HEK293 (cell line): ENCODE data around the gene RAB3B.

ENCODE experiments used
- CTCF ChIA-PET: fragments of 350-600 bp; formaldehyde crosslinking; extraction: SDS; loops from one replicate; lab custom pipeline; 2021; ENCODE audit warnings: antibody characterized with exemption; lab: Yijun Ruan, JAX
- POLR2A ChIA-PET: fragments of 300-600 bp; formaldehyde crosslinking; extraction: SDS; loops from one replicate; lab custom pipeline; 2020; ENCODE audit warnings: antibody characterized with exemption, inconsistent platforms; lab: Yijun Ruan, JAX
- H3K27ac ChIP-seq: fragments of 200-500 bp; sonication (Bioruptor generic); 2 replicates; pipeline ENCODE4 v1.5.1; 2014; ENCODE audit warnings: low read depth, low read length, control low read depth, inconsistent platforms; ENCODE audit errors: extremely low read depth
- H3K36me3 ChIP-seq, 2 experiments: fragments of 200-500 bp in 1 of 2; sonication (Bioruptor generic) in 1 of 2; 1 replicate in 1 of 2; 2 replicates in 1 of 2; pipeline ENCODE4 v1.5.1; 2014 to 2017; ENCODE audit warnings: inconsistent platforms in 2 of 2, low read length in 2 of 2; ENCODE audit not compliant: control insufficient read depth in 2 of 2, insufficient read depth in 1 of 2
- H3K4me1 ChIP-seq: fragments of 200-500 bp; sonication (Bioruptor generic); 2 replicates; pipeline ENCODE4 v1.5.1; 2014; ENCODE audit warnings: mild to moderate bottlenecking, low read length, inconsistent platforms; ENCODE audit not compliant: control insufficient read depth, insufficient read depth
- H3K4me3 ChIP-seq: 2 replicates; pipeline ENCODE4 v1.5.1; 2011; ENCODE audit warnings: low read depth, mild to moderate bottlenecking, control low read depth, low read length, moderate library complexity
- H3K9me3 ChIP-seq: fragments of 200-500 bp; sonication (Bioruptor generic); 2 replicates; pipeline ENCODE4 v1.5.1; 2014; ENCODE audit warnings: low read depth, low read length, inconsistent platforms; ENCODE audit not compliant: control insufficient read depth, insufficient read depth
- HOXC10 ChIP-seq: sonication (generic); formaldehyde crosslinking; IDR thresholded peaks from 2 replicates; pipeline ENCODE4 v1.8.1; 2023; ENCODE audit warnings: mild to moderate bottlenecking, missing genetic modification reagents
- KLF7 ChIP-seq: fragments of 450-650 bp; formaldehyde crosslinking; IDR thresholded peaks from 2 replicates; pipeline ENCODE4 v1.5.1; 2016; ENCODE audit warnings: missing biosample characterization, missing genetic modification characterization, borderline replicate concordance
- KLF8 ChIP-seq: fragments of 450-650 bp; formaldehyde crosslinking; IDR thresholded peaks from 2 replicates; pipeline ENCODE4 v1.5.1; 2016; ENCODE audit warnings: missing biosample characterization, missing genetic modification characterization
- RBAK ChIP-seq: fragments of 450-650 bp; formaldehyde crosslinking; IDR thresholded peaks from 2 replicates; pipeline ENCODE4 v1.5.1; 2016; ENCODE audit warnings: missing biosample characterization, missing genetic modification characterization
- SETDB1 ChIP-seq: IDR thresholded peaks from one replicate; pipeline ENCODE4 v1.6.1; 2017; ENCODE audit warnings: mild to moderate bottlenecking, low read length, moderate library complexity, mixed read lengths; ENCODE audit not compliant: insufficient read length
- ZBTB21 ChIP-seq: fragments of 450-650 bp; formaldehyde crosslinking; IDR thresholded peaks from 2 replicates; pipeline ENCODE4 v1.5.1; 2017; ENCODE audit warnings: missing biosample characterization, missing genetic modification characterization
- ZBTB48 ChIP-seq: fragments of 450-650 bp; formaldehyde crosslinking; IDR thresholded peaks from 2 replicates; pipeline ENCODE4 v1.5.1; 2016; ENCODE audit warnings: missing biosample characterization, missing genetic modification characterization
- ZFP3 ChIP-seq: fragments of 450-650 bp; formaldehyde crosslinking; IDR thresholded peaks from 2 replicates; pipeline ENCODE4 v1.5.1; 2016; ENCODE audit warnings: low read depth, missing biosample characterization, missing genetic modification characterization
- ZNF138 ChIP-seq: fragments of 450-650 bp; formaldehyde crosslinking; IDR thresholded peaks from 2 replicates; pipeline ENCODE4 v1.5.1; 2016; ENCODE audit warnings: missing biosample characterization, missing genetic modification characterization, borderline replicate concordance
- ZNF169 ChIP-seq: fragments of 450-650 bp; formaldehyde crosslinking; IDR thresholded peaks from 2 replicates; pipeline ENCODE4 v1.5.1; 2016; ENCODE audit warnings: missing biosample characterization, missing genetic modification characterization
- ZNF174 ChIP-seq: fragments of 450-650 bp; formaldehyde crosslinking; IDR thresholded peaks from 2 replicates; pipeline ENCODE4 v1.5.0; 2017; ENCODE audit warnings: missing biosample characterization, mild to moderate bottlenecking, missing genetic modification characterization
- ZNF223 ChIP-seq: fragments of 450-650 bp; formaldehyde crosslinking; IDR thresholded peaks from 2 replicates; pipeline ENCODE4 v1.5.1; 2016; ENCODE audit warnings: missing biosample characterization, missing genetic modification characterization
- ZNF23 ChIP-seq: fragments of 450-650 bp; formaldehyde crosslinking; IDR thresholded peaks from 2 replicates; pipeline ENCODE4 v1.5.1; 2016; ENCODE audit warnings: missing biosample characterization, missing genetic modification characterization, borderline replicate concordance
- ZNF292 ChIP-seq: fragments of 450-650 bp; formaldehyde crosslinking; IDR thresholded peaks from 2 replicates; pipeline ENCODE4 v1.5.1; 2016; ENCODE audit warnings: low read depth, missing biosample characterization, missing genetic modification characterization, borderline replicate concordance
- ZNF366 ChIP-seq: fragments of 450-650 bp; formaldehyde crosslinking; conservative IDR thresholded peaks from 2 replicates; pipeline ENCODE4 v1.5.1; 2016; ENCODE audit warnings: missing biosample characterization, missing genetic modification characterization
- ZNF473 ChIP-seq: fragments of 450-650 bp; formaldehyde crosslinking; IDR thresholded peaks from 2 replicates; pipeline ENCODE4 v1.5.1; 2017; ENCODE audit warnings: missing biosample characterization, missing genetic modification characterization
- ZNF544 ChIP-seq: fragments of 450-650 bp; formaldehyde crosslinking; IDR thresholded peaks from 2 replicates; pipeline ENCODE4 v1.5.0; 2017; ENCODE audit warnings: missing biosample characterization, missing genetic modification characterization
- ZNF585B ChIP-seq: fragments of 450-650 bp; formaldehyde crosslinking; IDR thresholded peaks from 2 replicates; pipeline ENCODE4 v1.5.1; 2016; ENCODE audit warnings: missing biosample characterization, missing genetic modification characterization
- ZNF660 ChIP-seq: fragments of 450-650 bp; IDR thresholded peaks from 2 replicates; pipeline ENCODE4 v1.5.1; 2018; ENCODE audit warnings: missing biosample characterization, mild to moderate bottlenecking, missing genetic modification characterization
- ZNF792 ChIP-seq: fragments of 450-650 bp; formaldehyde crosslinking; IDR thresholded peaks from 2 replicates; pipeline ENCODE4 v1.5.1; 2016; ENCODE audit warnings: missing biosample characterization, missing genetic modification characterization
- ZSCAN16 ChIP-seq: fragments of 450-650 bp; formaldehyde crosslinking; IDR thresholded peaks from 2 replicates; pipeline ENCODE4 v1.5.1; 2016; ENCODE audit warnings: missing biosample characterization, missing genetic modification characterization
- TF ChIP-seq, protein P1 (sequence below): fragments of 450-650 bp; IDR thresholded peaks from 2 replicates; pipeline ENCODE4 v1.5.1; 2018; ENCODE audit warnings: missing biosample characterization, missing genetic modification characterization
- TF ChIP-seq, protein P2 (sequence below): sonication (generic); formaldehyde crosslinking; IDR thresholded peaks from 2 replicates; pipeline ENCODE4 v1.8.1; 2022; ENCODE audit warnings: mild to moderate bottlenecking, moderate library complexity, missing genetic modification reagents
- TF ChIP-seq, protein P3 (sequence below): fragments of 450-650 bp; formaldehyde crosslinking; IDR thresholded peaks from 2 replicates; pipeline ENCODE4 v1.5.1; 2017; ENCODE audit warnings: missing biosample characterization, mild to moderate bottlenecking, missing genetic modification characterization, moderate library complexity
- TF ChIP-seq, protein P4 (sequence below): fragments of 450-650 bp; formaldehyde crosslinking; conservative IDR thresholded peaks from 2 replicates; pipeline ENCODE4 v1.5.1; 2016; ENCODE audit warnings: low read depth, missing biosample characterization, missing genetic modification characterization
- TF ChIP-seq, protein P5 (sequence below): fragments of 450-650 bp; formaldehyde crosslinking; IDR thresholded peaks from 2 replicates; pipeline ENCODE4 v1.5.1; 2016; ENCODE audit warnings: missing biosample characterization, missing genetic modification characterization

RAB3B gene

DNA sequence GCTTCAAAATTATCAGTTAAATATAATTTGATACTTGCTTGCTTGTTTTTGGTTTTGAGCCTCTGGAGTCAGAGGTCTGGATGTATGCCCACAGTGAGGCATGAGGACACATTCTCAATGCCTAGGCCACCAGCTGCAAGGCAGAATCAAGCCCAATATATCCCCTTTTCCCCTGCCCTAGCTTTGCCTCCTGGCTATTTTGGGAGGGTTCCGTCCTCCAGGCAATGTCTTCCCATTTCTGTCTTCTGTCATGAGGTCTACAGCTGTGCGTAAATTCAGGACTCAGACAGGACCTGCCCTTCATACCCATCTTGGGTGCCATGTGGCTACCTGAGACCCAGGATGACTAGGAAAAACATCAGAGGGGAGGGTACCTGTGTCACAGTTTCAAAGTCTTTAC is 131.2 kb downstream of the RAB3B start:
- CTCF ChIA-PET: interaction anchor here (0.7 kb wide), 1 partner anchor 8 kb away, joined by 3 read pairs; no protein-coding TSS in a partner anchor

DNA sequence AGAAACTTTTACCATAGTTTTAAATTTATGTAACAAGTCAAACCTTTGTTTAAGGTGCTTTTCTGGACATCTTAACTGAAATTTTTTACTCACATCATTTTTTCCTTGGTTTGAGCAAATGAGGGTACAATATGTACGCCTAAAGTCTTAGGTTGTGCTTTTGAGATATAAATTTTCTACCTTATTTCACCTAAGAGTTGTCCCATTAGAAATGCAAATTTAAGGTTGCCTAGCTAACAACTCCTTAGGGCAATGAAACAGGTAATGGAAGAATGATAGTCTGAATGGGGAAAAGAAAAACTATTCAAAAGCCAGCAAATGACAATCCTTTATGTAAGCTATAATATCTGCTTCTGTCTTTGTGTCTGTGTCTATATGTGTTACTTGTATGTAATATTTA is 131.6 kb downstream of the RAB3B start:
- POLR2A ChIA-PET: interaction anchor here (0.7 to 1.3 kb wide), 2 partner anchors 11 to 623 kb away, joined by 3 read pairs; partner anchors contain the start of gene RNF11
- Histone ChIP-seq H3K4me3 (no peak overlapping the region), H3K27ac (no peak overlapping the region), H3K4me1 (no peaks in the 10 kb centered on the region), H3K36me3 (peaks cover 4 to 11% of the 10 kb centered on the region in 2 experiments; a peak in 2 of 3 replicates), H3K9me3 (no peaks in the 10 kb centered on the region)
- CTCF ChIA-PET: interaction anchor here (0.7 kb wide), 1 partner anchor 9 kb away, joined by 3 read pairs; no protein-coding TSS in a partner anchor
- TF ChIP-seq ZNF473 (tag by site-specific recombination): no peak
- no peak for TF ChIP-seq ZNF174 (tag by site-specific recombination)
- TF ChIP-seq ZNF660 (tag by site-specific recombination): no peak
- no peak for TF ChIP-seq ZNF138
- no peak for TF ChIP-seq SETDB1
- TF ChIP-seq ZBTB21 (tag by site-specific recombination): no peak
- TF ChIP-seq ZSCAN16 (tag by site-specific recombination): no peak
- TF ChIP-seq ZBTB48: no peak
- TF ChIP-seq KLF7 (tag by site-specific recombination): no peak
- TF ChIP-seq ZNF792: no peak
- TF ChIP-seq ZNF23 (tag by site-specific recombination): no peak
- no peak for TF ChIP-seq ZFP3

More for the DNA sequence above, 131.2 kb downstream of the RAB3B start:
- Histone ChIP-seq H3K27ac (no peak overlapping the region), H3K36me3 (peaks cover 4 to 11% of the 10 kb centered on the region in 2 experiments; a peak in 2 of 3 replicates), H3K4me1 (no peaks in the 10 kb centered on the region), H3K4me3 (no peak overlapping the region), H3K9me3 (no peaks in the 10 kb centered on the region)
- POLR2A ChIA-PET: interaction anchor here (1.3 kb wide), 1 partner anchor 10 kb away, joined by 3 read pairs; no protein-coding TSS in a partner anchor
- TF ChIP-seq, protein P1, sequence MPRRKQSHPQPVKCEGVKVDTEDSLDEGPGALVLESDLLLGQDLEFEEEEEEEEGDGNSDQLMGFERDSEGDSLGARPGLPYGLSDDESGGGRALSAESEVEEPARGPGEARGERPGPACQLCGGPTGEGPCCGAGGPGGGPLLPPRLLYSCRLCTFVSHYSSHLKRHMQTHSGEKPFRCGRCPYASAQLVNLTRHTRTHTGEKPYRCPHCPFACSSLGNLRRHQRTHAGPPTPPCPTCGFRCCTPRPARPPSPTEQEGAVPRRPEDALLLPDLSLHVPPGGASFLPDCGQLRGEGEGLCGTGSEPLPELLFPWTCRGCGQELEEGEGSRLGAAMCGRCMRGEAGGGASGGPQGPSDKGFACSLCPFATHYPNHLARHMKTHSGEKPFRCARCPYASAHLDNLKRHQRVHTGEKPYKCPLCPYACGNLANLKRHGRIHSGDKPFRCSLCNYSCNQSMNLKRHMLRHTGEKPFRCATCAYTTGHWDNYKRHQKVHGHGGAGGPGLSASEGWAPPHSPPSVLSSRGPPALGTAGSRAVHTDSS (tag by site-specific recombination): no peak
- TF ChIP-seq ZNF292 (no peak), RBAK (tag by site-specific recombination) (no peak), KLF8 (tag by site-specific recombination) (no peak), ZNF366 (no peak), HOXC10 (CRISPR knock-in tag) (no peak), ZNF223 (tag by site-specific recombination) (no peak), KLF7 (tag by site-specific recombination) (no peak), ZBTB21 (tag by site-specific recombination) (no peak), ZNF585B (tag by site-specific recombination) (no peak), ZNF544 (tag by site-specific recombination) (no peak), ZNF169 (no peak)
- TF ChIP-seq, protein P2, sequence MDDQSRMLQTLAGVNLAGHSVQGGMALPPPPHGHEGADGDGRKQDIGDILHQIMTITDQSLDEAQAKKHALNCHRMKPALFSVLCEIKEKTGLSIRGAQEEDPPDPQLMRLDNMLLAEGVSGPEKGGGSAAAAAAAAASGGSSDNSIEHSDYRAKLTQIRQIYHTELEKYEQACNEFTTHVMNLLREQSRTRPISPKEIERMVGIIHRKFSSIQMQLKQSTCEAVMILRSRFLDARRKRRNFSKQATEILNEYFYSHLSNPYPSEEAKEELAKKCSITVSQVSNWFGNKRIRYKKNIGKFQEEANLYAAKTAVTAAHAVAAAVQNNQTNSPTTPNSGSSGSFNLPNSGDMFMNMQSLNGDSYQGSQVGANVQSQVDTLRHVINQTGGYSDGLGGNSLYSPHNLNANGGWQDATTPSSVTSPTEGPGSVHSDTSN (CRISPR knock-in tag): no peak
- TF ChIP-seq, protein P3, sequence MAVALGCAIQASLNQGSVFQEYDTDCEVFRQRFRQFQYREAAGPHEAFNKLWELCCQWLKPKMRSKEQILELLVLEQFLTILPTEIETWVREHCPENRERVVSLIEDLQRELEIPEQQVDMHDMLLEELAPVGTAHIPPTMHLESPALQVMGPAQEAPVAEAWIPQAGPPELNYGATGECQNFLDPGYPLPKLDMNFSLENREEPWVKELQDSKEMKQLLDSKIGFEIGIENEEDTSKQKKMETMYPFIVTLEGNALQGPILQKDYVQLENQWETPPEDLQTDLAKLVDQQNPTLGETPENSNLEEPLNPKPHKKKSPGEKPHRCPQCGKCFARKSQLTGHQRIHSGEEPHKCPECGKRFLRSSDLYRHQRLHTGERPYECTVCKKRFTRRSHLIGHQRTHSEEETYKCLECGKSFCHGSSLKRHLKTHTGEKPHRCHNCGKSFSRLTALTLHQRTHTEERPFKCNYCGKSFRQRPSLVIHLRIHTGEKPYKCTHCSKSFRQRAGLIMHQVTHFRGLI: no peak
- TF ChIP-seq, protein P4, sequence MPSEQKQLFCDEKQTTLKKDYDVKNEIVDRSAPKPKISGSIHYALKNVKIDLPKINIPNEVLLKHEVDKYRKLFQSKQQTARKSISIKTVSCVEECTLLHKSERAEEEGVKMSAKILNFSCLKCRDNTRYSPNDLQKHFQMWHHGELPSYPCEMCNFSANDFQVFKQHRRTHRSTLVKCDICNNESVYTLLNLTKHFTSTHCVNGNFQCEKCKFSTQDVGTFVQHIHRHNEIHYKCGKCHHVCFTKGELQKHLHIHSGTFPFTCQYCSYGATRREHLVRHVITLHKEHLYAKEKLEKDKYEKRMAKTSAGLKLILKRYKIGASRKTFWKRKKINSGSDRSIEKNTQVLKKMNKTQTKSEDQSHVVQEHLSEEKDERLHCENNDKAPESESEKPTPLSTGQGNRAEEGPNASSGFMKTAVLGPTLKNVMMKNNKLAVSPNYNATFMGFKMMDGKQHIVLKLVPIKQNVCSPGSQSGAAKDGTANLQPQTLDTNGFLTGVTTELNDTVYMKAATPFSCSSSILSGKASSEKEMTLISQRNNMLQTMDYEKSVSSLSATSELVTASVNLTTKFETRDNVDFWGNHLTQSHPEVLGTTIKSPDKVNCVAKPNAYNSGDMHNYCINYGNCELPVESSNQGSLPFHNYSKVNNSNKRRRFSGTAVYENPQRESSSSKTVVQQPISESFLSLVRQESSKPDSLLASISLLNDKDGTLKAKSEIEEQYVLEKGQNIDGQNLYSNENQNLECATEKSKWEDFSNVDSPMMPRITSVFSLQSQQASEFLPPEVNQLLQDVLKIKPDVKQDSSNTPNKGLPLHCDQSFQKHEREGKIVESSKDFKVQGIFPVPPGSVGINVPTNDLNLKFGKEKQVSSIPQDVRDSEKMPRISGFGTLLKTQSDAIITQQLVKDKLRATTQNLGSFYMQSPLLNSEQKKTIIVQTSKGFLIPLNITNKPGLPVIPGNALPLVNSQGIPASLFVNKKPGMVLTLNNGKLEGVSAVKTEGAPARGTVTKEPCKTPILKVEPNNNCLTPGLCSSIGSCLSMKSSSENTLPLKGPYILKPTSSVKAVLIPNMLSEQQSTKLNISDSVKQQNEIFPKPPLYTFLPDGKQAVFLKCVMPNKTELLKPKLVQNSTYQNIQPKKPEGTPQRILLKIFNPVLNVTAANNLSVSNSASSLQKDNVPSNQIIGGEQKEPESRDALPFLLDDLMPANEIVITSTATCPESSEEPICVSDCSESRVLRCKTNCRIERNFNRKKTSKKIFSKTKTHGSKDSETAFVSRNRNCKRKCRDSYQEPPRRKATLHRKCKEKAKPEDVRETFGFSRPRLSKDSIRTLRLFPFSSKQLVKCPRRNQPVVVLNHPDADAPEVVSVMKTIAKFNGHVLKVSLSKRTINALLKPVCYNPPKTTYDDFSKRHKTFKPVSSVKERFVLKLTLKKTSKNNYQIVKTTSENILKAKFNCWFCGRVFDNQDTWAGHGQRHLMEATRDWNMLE (tag by site-specific recombination): no peak
- TF ChIP-seq, protein P5, sequence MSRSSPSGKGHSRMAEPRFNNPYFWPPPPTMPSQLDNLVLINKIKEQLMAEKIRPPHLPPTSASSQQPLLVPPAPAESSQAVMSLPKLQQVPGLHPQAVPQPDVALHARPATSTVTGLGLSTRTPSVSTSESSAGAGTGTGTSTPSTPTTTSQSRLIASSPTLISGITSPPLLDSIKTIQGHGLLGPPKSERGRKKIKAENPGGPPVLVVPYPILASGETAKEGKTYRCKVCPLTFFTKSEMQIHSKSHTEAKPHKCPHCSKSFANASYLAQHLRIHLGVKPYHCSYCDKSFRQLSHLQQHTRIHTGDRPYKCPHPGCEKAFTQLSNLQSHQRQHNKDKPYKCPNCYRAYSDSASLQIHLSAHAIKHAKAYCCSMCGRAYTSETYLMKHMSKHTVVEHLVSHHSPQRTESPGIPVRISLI (tag by site-specific recombination): no peak
